Trophoblast cell (in vitro differentiated cells and primary cell): ENCODE results near the gene UBR7. TPM values are rescaled to one million over a fixed set of nuclear protein-coding genes. Genes with fewer than 3 reads are reported as not detected.
"Not testable (repeated sequence)": the region's sequence is repeated elsewhere in the genome, so short reads cannot be mapped to it uniquely, and the experiment has no call there.

Experiments used
- DNase-seq, 2 donors: peaks; one replicate each; pipeline ENCODE4 v3.0.0-alpha.2; 2016
- H2AFZ ChIP-seq: 2 replicates; pipeline ENCODE4 v1.6.1; 2013; ENCODE audit warnings: low read length, moderate library complexity, mild to moderate bottlenecking; ENCODE audit not compliant: insufficient read depth, poor library complexity
- H2AK5ac ChIP-seq: 2 replicates; pipeline ENCODE4 v1.6.1; 2013; ENCODE audit warnings: mild to moderate bottlenecking, low read length
- H2BK120ac ChIP-seq: 2 replicates; pipeline ENCODE4 v1.6.1; 2013; ENCODE audit warnings: low read length, mild to moderate bottlenecking, moderate library complexity; ENCODE audit not compliant: insufficient read depth, poor library complexity
- H2BK12ac ChIP-seq: 2 replicates; pipeline ENCODE4 v1.6.1; 2013; ENCODE audit warnings: mild to moderate bottlenecking, low read length, moderate library complexity
- H2BK5ac ChIP-seq: 2 replicates; pipeline ENCODE4 v1.6.1; 2013; ENCODE audit warnings: low read length, low read depth, moderate library complexity, mild to moderate bottlenecking; ENCODE audit not compliant: poor library complexity
- H3K14ac ChIP-seq: 2 replicates; pipeline ENCODE4 v1.6.1; 2013; ENCODE audit warnings: mild to moderate bottlenecking, low read length
- H3K18ac ChIP-seq: 2 replicates; pipeline ENCODE4 v1.6.1; 2013; ENCODE audit warnings: mild to moderate bottlenecking, low read length
- H3K23ac ChIP-seq: 2 replicates; pipeline ENCODE4 v1.6.1; 2013; ENCODE audit warnings: low read length
- H3K27ac ChIP-seq: 2 replicates; pipeline ENCODE4 v1.5.1; 2013; ENCODE audit warnings: low read depth, mild to moderate bottlenecking, inconsistent platforms, low read length, moderate library complexity
- H3K27me3 ChIP-seq: 2 replicates; pipeline ENCODE4 v1.6.1; 2013; ENCODE audit warnings: inconsistent platforms, mild to moderate bottlenecking, low read length, moderate library complexity; ENCODE audit not compliant: insufficient read depth
- H3K36me3 ChIP-seq, 2 experiments: 1 replicate in 1 of 2; 2 replicates in 1 of 2; pipeline ENCODE4 v1.6.1; 2013; ENCODE audit warnings: low read length in 2 of 2, mild to moderate bottlenecking in 2 of 2, moderate library complexity in 1 of 2; ENCODE audit not compliant: insufficient read depth in 2 of 2, control insufficient read depth in 1 of 2
- H3K4ac ChIP-seq: 2 replicates; pipeline ENCODE4 v1.6.1; 2013; ENCODE audit warnings: low read depth, mild to moderate bottlenecking, low read length, moderate library complexity
- H3K4me1 ChIP-seq, 2 experiments: 1 replicate in 1 of 2; 2 replicates in 1 of 2; pipeline ENCODE4 v1.6.1; 2013; ENCODE audit warnings: low read length in 2 of 2, mild to moderate bottlenecking in 2 of 2, moderate library complexity in 1 of 2; ENCODE audit not compliant: insufficient read depth in 2 of 2, control insufficient read depth in 1 of 2
- H3K4me2 ChIP-seq: 2 replicates; pipeline ENCODE4 v1.6.1; 2013; ENCODE audit warnings: inconsistent platforms, mild to moderate bottlenecking, low read length, moderate library complexity
- H3K4me3 ChIP-seq: 2 replicates; pipeline ENCODE4 v1.5.1; 2013; ENCODE audit warnings: mild to moderate bottlenecking, low read depth, low read length, inconsistent platforms
- H3K79me1 ChIP-seq: one replicate; pipeline ENCODE4 v1.6.1; 2013; ENCODE audit warnings: low read length
- H3K79me2 ChIP-seq: 2 replicates; pipeline ENCODE4 v1.6.1; 2013; ENCODE audit warnings: low read length, mild to moderate bottlenecking; ENCODE audit not compliant: control insufficient read depth, insufficient read depth, poor library complexity
- H3K9ac ChIP-seq: 2 replicates; pipeline ENCODE4 v1.6.1; 2013; ENCODE audit warnings: mild to moderate bottlenecking, low read length
- H3K9me3 ChIP-seq: 2 replicates; pipeline ENCODE4 v1.6.1; 2013; ENCODE audit warnings: low read depth, mild to moderate bottlenecking, control low read depth, inconsistent platforms, low read length; ENCODE audit not compliant: insufficient read depth
- H4K12ac ChIP-seq: 2 replicates; pipeline ENCODE4 v1.6.1; 2013; ENCODE audit warnings: low read depth, mild to moderate bottlenecking, low read length, moderate library complexity
- H4K8ac ChIP-seq: 2 replicates; pipeline ENCODE4 v1.6.1; 2013; ENCODE audit warnings: low read depth, mild to moderate bottlenecking, low read length, moderate library complexity
- H4K91ac ChIP-seq: one replicate; pipeline ENCODE4 v1.6.1; 2013; ENCODE audit warnings: low read depth, mild to moderate bottlenecking, low read length, moderate library complexity
- WGBS: extraction: QIAGEN DNeasy Blood & Tissue Kit; methylation state at CpG from one replicate; pipeline ENCODE4 v1.1.7; 2013; ENCODE audit warnings: missing lambda C conversion rate; ENCODE audit not compliant: insufficient read length, insufficient coverage; ENCODE audit errors: extremely low coverage; 5-methylcytosine and 5-hydroxymethylcytosine counted together
- polyA plus RNA-seq: library from polyadenylated mRNA; stranded (reverse); fragments of 200-250 nt; gene quantifications from 2 replicates; pipeline ENCODE4 v1.2.3, GENCODE V29; 2013

UBR7 gene
- 10.9 and 11.6 TPM in 2 replicates for polyA plus RNA-seq

GRCh38 chr14:93206793-93207467 is at the start of gene UBR7, which contains the start of gene GON7:
Gene UBR7 (plus strand): TSS chr14:93207256. CDS start chr14:93207292, 36 bp downstream.
Gene GON7 (minus strand): TSS chr14:93207065. CDS start chr14:93207037, 28 bp downstream.
- no CpG with 5 or more reads among the region's 65 CpGs for WGBS
- Histone ChIP-seq H2AFZ (peak within 1 kb of the TSS; percentile 88), H2BK120ac (peak within 1 kb of the TSS; percentile 61)

GRCh38 chr14:93158349-93158748 is 48.7 kb upstream of the UBR7 start:
- H3K4me1 ChIP-seq, H3K18ac ChIP-seq, H3K4me3 ChIP-seq, DNase-seq, H3K27ac ChIP-seq, H3K79me2 ChIP-seq, H2BK12ac ChIP-seq, H3K4ac ChIP-seq, H3K27me3 ChIP-seq, H2AFZ ChIP-seq, H3K4me2 ChIP-seq, H4K12ac ChIP-seq, H2BK5ac ChIP-seq, H4K91ac ChIP-seq, H3K9ac ChIP-seq, H3K79me1 ChIP-seq, H4K8ac ChIP-seq, H3K36me3 ChIP-seq, H3K9me3 ChIP-seq, H3K23ac ChIP-seq, H2BK120ac ChIP-seq, H3K14ac ChIP-seq, H2AK5ac ChIP-seq: not testable (repeated sequence)
- whole genome bisulfite sequencing = no CpG with 5 or more reads among the region's 7 CpGs

More at GRCh38 chr14:93206793-93207467, at the start of gene UBR7, which contains the start of gene GON7:
- H3K79me1 ChIP-seq = peaks cover 6% of the 10 kb centered on the region
- peak within 1 kb of the TSS; percentile 85 for H3K4me2 ChIP-seq
- peak within 1 kb of the TSS; percentile 63 for H3K14ac ChIP-seq
- peak within 1 kb of the TSS; percentile 87 for H3K9ac ChIP-seq
- peak within 1 kb of the TSS; percentile 15 for H2BK5ac ChIP-seq
- peak within 1 kb of the TSS; percentile 10 for H3K23ac ChIP-seq
- peaks cover 2 to 5% of the 10 kb centered on the region in 2 experiments for H3K36me3 ChIP-seq
- H4K91ac ChIP-seq = peak within 1 kb of the TSS; percentile 39
- H3K4me3 ChIP-seq = peak within 1 kb of the TSS; percentile 93
- H3K27ac ChIP-seq = peak within 1 kb of the TSS; percentile 82
- H3K4me1 ChIP-seq = peaks cover 0 to 5% of the 10 kb centered on the region in 2 experiments
- H3K27me3 ChIP-seq = no peaks in the 10 kb centered on the region
- H4K12ac ChIP-seq = peak within 1 kb of the TSS; percentile 74
- H4K8ac ChIP-seq = peak within 1 kb of the TSS; percentile 93
- H3K18ac ChIP-seq = peak within 1 kb of the TSS; percentile 58
- H3K79me2 ChIP-seq = peaks cover 5% of the 10 kb centered on the region
- no peak within 1 kb of the TSS for H2BK12ac ChIP-seq
- H2AK5ac ChIP-seq = no peak within 1 kb of the TSS
- H3K4ac ChIP-seq = peak within 1 kb of the TSS; percentile 57
- peak; percentile 98 to 99 for DNase-seq
- H3K9me3 ChIP-seq = no peaks in the 10 kb centered on the region

DNA sequence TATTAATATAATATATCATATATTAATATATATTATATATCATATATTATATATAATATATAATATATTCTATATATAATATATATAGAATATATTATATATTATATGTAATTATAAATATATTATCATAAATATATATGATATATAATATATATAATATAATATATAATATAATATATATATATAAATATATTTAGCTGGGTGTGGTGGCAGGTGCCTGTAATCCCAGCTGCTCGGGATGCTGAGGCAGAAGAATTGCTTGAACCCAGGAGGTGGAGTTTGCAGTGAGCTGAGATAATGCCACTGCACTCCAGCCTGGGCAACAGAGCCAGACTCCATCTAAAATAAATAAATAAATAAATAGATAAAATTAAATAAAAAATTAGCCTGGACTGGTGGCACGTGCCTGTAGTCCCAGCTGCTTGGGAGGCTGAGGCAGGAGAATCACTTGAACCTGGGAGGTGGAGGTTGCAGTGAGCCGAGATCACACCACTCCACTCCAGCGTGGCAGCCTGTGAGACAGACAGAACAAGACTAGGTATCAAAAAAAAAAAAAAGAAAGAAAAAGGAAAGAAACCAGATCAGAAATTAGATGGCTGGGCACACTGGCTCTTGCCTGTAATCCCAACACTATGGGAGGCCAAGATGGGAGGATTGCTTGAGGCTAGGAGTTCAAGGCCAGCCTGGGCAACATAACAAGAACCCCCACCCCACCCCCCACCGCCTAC is 47.3 kb upstream of the UBR7 start:
- WGBS = no CpG with 5 or more reads among the region's 5 CpGs
- not testable (repeated sequence) for H3K14ac ChIP-seq, H3K27me3 ChIP-seq, H4K12ac ChIP-seq, H2AFZ ChIP-seq, H3K79me2 ChIP-seq, H3K4me3 ChIP-seq, DNase-seq, H2BK12ac ChIP-seq, H3K27ac ChIP-seq, H3K23ac ChIP-seq, H3K36me3 ChIP-seq, H3K4me2 ChIP-seq, H4K8ac ChIP-seq, H2BK5ac ChIP-seq, H4K91ac ChIP-seq, H3K18ac ChIP-seq, H2BK120ac ChIP-seq, H3K79me1 ChIP-seq, H2AK5ac ChIP-seq, H3K4me1 ChIP-seq, H3K9ac ChIP-seq, H3K9me3 ChIP-seq, H3K4ac ChIP-seq

- Histone ChIP-seq H3K9me3 (no peaks in the 10 kb centered on the region), H3K4me3 (no peak overlapping the region), H3K9ac (no peak overlapping the region), H3K14ac (no peak overlapping the region), H3K4me2 (no peak overlapping the region), H2BK12ac (no peak overlapping the region), H3K27me3 (no peaks in the 10 kb centered on the region), H2AK5ac (no peak overlapping the region), H3K4ac (no peak overlapping the region), H3K27ac (no peak overlapping the region), H3K4me1 (peaks cover 0 to 7% of the 10 kb centered on the region in 2 experiments), H3K23ac (no peak overlapping the region), H3K18ac (no peak overlapping the region), H2BK5ac (no peak overlapping the region), H4K8ac (no peak overlapping the region), H2AFZ (no peak overlapping the region), H3K79me2 (no peaks in the 10 kb centered on the region), H2BK120ac (no peak overlapping the region), H3K79me1 (no peaks in the 10 kb centered on the region), H3K36me3 (no peaks in the 10 kb centered on the region), H4K12ac (no peak overlapping the region), H4K91ac (no peak overlapping the region)
- DNase-seq = peak in 1 of 2 donors; percentile 27
- WGBS = no CpG with 5 or more reads among the region's 4 CpGs
Measured at GRCh38 chr14:93160353-93160801, 46.7 kb upstream of the UBR7 start.
